ENCODE results near the gene EGF.
"Not testable (repeated sequence)": the region's sequence is repeated elsewhere in the genome, so short reads cannot be mapped to it uniquely, and the experiment has no call there.

EGF gene

GRCh38 chr4:109873791-109874514 lies 38.7 kb upstream of the EGF start (continued):
- TF ChIP-seq POU6F1 (CRISPR knock-in tag; IDR thresholded peaks at IDR 0.05; ENCODE audit: borderline replicate concordance, low read depth) (no peak), ZC3H10 (CRISPR knock-in tag; IDR thresholded peaks at IDR 0.05) (no peak), ISL1 (CRISPR knock-in tag; IDR thresholded peaks at IDR 0.05) (no peak)

GRCh38 chr4:109875106-109875505 lies 37.6 kb upstream of the EGF start:
- no peak for ATAC-seq
- TF ChIP-seq TSHZ2 (CRISPR knock-in tag; IDR thresholded peaks at IDR 0.05) = no peak
- no peak for TF ChIP-seq ZFP3 (CRISPR knock-in tag; IDR thresholded peaks at IDR 0.05)
- TF ChIP-seq POU6F1 (CRISPR knock-in tag; IDR thresholded peaks at IDR 0.05; ENCODE audit: borderline replicate concordance, low read depth) = no peak
- no peak for TF ChIP-seq ZFP30 (CRISPR knock-in tag; IDR thresholded peaks at IDR 0.05)
- no peak for TF ChIP-seq ZC3H10 (CRISPR knock-in tag; IDR thresholded peaks at IDR 0.05)
- TF ChIP-seq TOX (CRISPR knock-in tag; IDR thresholded peaks at IDR 0.05; ENCODE audit: borderline replicate concordance) = no peak
- no peak for TF ChIP-seq SNAI2 (CRISPR knock-in tag; IDR thresholded peaks at IDR 0.05)
- TF ChIP-seq ZNF70 (CRISPR knock-in tag; IDR thresholded peaks at IDR 0.05) = no peak

GRCh38 chr4:109875553-109875952 lies 37.1 kb upstream of the EGF start:
- not testable (repeated sequence) for ATAC-seq

GRCh38 chr4:109876634-109877265 lies 35.9 kb upstream of the EGF start:
- no peak for ATAC-seq
- no peak for TF ChIP-seq TCF4 (CRISPR knock-in tag; IDR thresholded peaks at IDR 0.05; ENCODE audit: borderline replicate concordance)
- TF ChIP-seq ZFP30 (CRISPR knock-in tag; IDR thresholded peaks at IDR 0.05) = no peak
- no peak for TF ChIP-seq SNAI2 (CRISPR knock-in tag; IDR thresholded peaks at IDR 0.05)
- TF ChIP-seq PATZ1 (CRISPR knock-in tag; IDR thresholded peaks at IDR 0.05; ENCODE audit: borderline replicate concordance) = no peak
- no peak for TF ChIP-seq TOX (CRISPR knock-in tag; IDR thresholded peaks at IDR 0.05; ENCODE audit: borderline replicate concordance)
- TF ChIP-seq BACH2 (CRISPR knock-in tag; IDR thresholded peaks at IDR 0.05; ENCODE audit: borderline replicate concordance) = no peak
- no peak for TF ChIP-seq RARB (CRISPR knock-in tag; IDR thresholded peaks at IDR 0.05)
- no peak for TF ChIP-seq CSDC2 (CRISPR knock-in tag; IDR thresholded peaks at IDR 0.05)
- TF ChIP-seq ISL1 (CRISPR knock-in tag; IDR thresholded peaks at IDR 0.05) = no peak
- TF ChIP-seq ARNTL (CRISPR knock-in tag; IDR thresholded peaks at IDR 0.05; ENCODE audit: borderline replicate concordance, low read depth) = no peak
- no peak for TF ChIP-seq ZNF70 (CRISPR knock-in tag; IDR thresholded peaks at IDR 0.05)
- TF ChIP-seq CSRNP3 (CRISPR knock-in tag; IDR thresholded peaks at IDR 0.05) = no peak
- TF ChIP-seq ZNF8 (CRISPR knock-in tag; IDR thresholded peaks at IDR 0.05) = no peak
- TF ChIP-seq ZFP3 (CRISPR knock-in tag; IDR thresholded peaks at IDR 0.05) = no peak
- no peak for TF ChIP-seq ZC3H10 (CRISPR knock-in tag; IDR thresholded peaks at IDR 0.05)
- no peak for TF ChIP-seq POU6F1 (CRISPR knock-in tag; IDR thresholded peaks at IDR 0.05; ENCODE audit: borderline replicate concordance, low read depth)
- no peak for TF ChIP-seq OSR1 (CRISPR knock-in tag; IDR thresholded peaks at IDR 0.05)

All from SK-N-SH treated with all-trans-retinoic acid at 6 μM for 48 hours (cell line).